HG02840 (cell line): ENCODE measurements around the gene SLC5A9.
"Not testable (repeated sequence)": the region's sequence is repeated elsewhere in the genome, so short reads cannot be mapped to it uniquely, and the experiment has no call there.

Experiments
- ATAC-seq: cut with Tn5 transposase; IDR thresholded peaks from one replicate; pipeline ENCODE4 v1.9.1; 2021; ENCODE audit warnings: mild to moderate bottlenecking, moderate library complexity, moderate number of reproducible peaks; ENCODE audit not compliant: unreplicated experiment, low FRiP score

The SLC5A9 gene

GRCh38 chr1:48208652-48209051 is 13.9 kb upstream of the SLC5A9 start:
- no peak for ATAC-seq

DNA sequence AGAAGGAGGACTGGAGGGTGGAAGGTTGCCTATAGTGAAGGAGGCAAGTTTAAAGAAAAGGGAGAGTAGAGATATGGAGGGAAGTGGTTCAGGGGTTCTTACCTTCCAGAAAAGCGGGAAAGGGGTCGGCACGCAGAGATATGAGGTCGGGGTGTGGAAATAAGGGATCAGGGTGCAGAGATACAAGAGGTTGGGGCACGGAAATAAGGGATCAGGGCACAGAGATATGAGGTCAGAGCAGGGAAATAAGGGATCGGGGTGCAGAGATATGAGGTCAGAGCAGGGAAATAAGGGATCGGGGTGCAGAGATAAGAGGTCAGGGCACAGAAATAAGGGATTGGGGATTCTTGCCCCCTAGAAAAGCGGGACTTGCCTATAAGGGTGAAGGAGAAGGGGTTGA is 9.1 kb upstream of the SLC5A9 start:
- ATAC-seq, result not testable (repeated sequence)

DNA sequence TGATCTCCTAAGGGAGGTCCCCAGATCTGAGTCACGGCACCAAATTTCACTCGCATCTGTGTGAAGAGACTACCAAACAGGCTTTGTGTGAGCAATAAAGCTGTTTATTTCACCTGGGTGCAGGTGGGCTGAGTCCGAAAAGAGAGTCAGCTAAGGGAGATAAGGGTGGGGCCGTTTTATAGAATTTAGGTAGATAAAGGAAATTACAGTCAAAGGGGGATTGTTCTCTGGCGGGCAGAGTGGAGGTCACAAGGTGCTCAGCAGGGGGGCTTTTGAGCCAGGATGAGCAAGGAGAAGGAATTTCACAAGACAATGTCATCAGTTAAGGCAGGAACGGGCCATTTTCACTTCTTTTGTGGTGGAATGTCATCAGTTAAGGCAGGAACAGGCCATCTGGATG is 8.2 kb upstream of the SLC5A9 start:
- ATAC-seq, result not testable (repeated sequence)

DNA sequence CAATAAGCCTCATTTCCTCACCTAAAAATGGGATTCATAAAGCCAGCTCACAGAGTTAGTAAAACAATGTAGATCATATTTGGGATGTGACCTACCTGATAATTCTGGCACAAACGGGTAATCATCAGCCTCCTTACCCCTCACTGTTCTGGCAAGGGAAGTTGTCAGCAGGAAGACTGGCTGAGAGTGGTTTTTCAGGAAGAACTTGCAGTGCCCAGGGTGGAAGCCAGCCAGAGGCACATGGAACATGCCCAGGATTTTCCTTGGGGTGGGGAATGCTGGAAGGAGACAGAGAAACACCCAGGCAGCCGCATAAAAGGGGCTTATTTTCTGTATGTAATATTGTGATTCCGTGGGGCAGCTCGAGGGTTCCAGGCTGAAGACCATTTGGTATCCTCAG is 7.7 kb upstream of the SLC5A9 start:
- ATAC-seq, result no peak

DNA sequence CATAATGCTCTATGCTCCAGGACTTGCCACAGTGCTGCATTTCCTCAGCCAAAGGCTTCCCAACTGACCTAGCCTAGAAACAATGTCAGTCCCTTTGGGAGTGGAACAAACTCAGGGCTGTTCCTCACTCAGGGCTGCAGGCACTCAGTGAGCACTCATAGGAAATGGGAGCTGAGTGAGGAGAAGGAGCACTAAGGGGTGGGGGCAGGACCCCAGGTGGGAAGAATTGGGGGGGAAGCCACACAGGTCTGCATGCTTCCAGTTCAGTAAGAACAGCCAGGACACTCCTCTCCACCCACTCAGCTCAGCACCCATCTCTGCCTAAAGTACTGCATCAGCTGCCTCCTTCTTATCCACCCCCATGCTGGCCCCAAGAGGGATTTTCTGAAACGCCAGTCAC is 7.3 kb upstream of the SLC5A9 start:
- ATAC-seq, result no peak

DNA sequence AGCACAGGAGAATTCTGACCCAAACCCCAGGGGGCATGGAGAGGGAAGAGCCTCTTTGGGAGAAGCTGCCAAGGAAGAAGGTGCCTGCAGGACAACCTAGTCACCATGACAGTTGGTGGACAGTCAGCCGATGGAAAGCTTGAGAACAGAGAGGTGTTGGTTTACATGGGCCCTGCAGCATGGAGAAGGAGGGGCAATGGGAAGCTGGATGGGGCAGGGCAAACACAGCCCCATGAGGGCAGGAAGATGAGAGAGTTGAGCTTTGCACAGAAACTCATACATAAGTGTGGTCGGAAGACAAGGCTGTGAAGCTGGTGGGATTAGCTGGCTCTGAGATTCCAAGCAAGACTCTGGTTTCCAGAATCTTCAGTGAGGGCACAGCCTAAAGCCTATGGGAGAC is 6.6 kb upstream of the SLC5A9 start:
- ATAC-seq, result no peak

DNA sequence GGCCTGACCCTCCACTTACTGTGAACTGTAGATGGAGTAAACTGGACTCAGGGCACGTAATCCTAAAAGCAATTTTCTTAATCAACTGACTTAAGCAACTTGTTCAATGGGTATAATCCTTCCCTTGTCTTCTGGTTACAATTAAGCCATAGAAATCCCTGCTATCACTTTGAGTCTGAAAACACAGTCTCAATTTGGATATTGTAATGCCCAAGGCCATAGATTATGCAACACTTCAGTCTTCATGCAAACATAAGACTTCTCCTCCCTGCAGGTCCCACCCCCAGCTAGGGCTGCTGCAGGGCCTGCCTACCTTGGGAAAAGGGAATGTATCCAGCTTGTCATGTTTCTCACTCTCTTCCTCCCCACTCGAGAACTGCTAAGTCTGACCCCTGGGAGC is 6.2 kb upstream of the SLC5A9 start:
- ATAC-seq, result no peak

DNA sequence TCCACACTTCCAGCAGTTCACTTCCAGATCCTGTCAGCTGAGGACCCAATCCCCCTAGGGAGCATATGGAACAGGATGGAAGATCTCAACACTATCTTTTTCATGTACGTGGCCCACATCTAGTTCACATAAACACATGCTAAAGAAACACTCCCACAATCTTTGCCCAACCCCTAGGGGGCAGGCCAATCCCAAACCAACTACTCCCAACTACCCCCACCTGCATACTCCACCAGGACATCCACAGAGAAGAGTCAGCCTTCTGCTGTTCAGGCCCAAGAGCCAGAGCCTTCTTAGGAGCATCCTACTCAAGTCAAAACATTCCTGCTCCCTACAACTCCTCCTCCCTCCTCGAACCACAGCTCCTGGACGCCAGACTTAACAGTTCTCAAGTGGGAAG is 5.6 kb upstream of the SLC5A9 start:
- no peak for ATAC-seq

GRCh38 chr1:48217856-48218255 is 4.7 kb upstream of the SLC5A9 start:
- ATAC-seq, result no peak

- no peak for ATAC-seq
Observed at GRCh38 chr1:48219803-48220202, 2.7 kb upstream of the SLC5A9 start.

DNA sequence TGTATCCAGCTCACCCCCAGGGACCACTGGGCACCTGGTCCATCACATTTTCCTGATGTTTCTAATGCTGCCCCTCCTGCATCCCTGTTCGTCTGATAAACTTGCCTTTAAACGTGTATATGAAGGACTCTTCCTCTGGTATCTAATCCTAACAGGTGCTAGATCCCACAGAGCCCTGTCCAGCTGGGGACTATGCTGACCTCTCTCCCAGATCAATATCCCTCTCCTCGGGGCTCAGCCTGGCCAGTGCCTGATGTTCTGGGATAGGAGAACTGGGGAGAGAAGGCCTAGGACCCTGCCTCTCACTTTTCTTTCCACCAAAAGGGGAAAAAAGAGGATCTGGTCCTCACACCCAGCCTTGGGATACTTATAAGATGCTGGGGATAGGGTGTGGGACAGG is 1.4 kb upstream of the SLC5A9 start:
- ATAC-seq, result no peak

DNA sequence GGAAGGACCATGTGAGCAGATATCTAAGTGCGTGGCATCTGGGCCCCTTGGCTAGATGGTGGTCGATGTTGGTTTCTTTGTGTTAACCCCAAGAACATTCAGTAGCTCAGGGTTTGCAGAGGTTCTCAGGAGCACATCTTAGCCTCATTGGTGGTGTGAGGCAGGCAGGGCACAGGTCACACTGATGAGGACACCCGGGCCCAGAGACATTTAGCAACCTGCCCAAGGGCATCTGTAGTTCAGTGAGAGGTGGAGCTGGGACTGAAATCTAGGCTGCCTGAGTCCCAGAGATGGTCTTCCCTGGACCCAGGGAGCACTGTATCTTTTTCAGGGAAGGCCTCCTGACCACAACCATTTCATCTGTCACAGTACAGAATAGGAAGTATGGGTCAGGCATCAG is 859 bp upstream of the SLC5A9 start:
- ATAC-seq, result no peak

GRCh38 chr1:48223366-48224240 is 1.1 kb downstream of the SLC5A9 start:
- no peak for ATAC-seq

- no peak for ATAC-seq
Observed at GRCh38 chr1:48224791-48225190, 2.3 kb downstream of the SLC5A9 start.

- no peak for ATAC-seq
Observed at GRCh38 chr1:48225579-48225978, 3.1 kb downstream of the SLC5A9 start.

- ATAC-seq, result no peak
Observed at GRCh38 chr1:48227165-48228013, 4.9 kb downstream of the SLC5A9 start.

DNA sequence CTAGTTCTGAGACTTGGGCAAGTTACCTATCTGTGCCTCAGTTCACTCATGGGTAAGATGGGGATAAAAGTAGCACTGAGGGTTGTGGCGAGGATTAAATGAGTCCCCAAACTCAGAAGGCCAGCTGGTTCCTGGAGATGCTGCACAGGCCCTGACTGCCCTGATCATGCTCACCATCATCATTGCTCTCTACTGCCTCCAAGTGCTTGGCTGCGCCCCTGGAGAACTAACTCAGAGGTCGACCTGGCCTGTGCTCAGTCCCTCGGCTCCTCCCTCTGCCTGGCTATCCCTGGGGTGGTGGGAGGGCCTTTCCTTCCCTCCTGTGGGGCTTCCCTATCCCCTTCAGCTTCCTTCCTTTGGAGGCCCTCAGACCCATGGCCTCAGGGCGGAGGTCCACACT is 5.6 kb downstream of the SLC5A9 start:
- ATAC-seq, result no peak

DNA sequence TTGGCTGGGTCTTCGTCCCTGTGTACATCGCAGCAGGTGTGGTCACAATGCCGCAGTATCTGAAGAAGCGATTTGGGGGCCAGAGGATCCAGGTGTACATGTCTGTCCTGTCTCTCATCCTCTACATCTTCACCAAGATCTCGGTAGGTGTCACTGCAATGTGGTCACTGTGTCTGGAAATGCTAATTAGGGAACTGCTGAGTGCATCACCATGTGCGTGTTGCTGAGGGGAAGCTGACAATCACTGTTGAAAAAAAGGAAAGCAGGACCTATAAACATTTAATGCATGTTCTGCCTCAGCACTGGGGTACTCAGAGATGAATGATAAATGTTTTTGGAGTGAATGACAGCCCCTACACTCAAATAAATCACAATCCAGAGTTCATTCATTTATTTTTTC is 6.8 kb downstream of the SLC5A9 start:
- ATAC-seq, result no peak

DNA sequence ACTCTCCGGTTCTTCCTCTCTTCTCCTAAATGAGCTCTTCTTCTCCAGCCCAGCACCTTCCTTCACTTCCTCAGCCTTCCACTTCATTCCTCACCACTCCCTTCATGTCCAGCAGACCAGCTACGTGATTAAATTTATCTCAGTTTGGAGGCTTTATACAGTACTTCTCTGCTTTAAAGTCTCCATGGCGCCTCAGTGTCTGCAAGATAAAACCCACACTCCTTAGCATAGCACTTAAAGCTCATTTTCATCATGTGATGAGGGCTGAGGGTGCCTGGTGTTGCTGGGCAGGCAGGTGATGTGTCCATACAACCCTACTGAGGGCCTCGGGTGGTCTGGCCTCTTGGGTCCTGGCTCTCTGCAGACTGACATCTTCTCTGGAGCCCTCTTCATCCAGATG is 7.7 kb downstream of the SLC5A9 start:
- no peak for ATAC-seq

DNA sequence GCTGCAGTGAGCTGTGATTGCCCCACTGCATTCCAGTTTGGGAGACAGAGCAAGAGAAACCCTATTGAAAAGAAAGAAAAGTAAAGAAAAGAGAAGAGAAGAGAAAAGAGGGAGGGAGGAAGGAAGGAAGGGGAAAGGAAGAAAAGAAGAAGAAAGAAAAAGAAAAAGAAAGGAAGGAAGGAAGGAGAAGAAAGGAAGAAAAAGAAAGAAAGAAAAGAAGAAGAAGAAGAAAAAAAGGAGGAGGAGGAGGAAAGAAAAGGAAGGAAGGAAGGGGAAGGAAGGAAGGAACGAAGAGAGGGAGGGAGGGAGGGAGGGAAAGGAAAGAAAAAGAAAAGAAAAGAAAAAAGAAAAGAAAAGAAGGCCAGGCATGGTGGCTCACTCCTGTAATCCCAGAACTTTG is 10.2 kb downstream of the SLC5A9 start:
- no peak for ATAC-seq

GRCh38 chr1:48233666-48234485 is 11.4 kb downstream of the SLC5A9 start:
- ATAC-seq, result no peak
